Karpas-422 (cell line): Measurements from ENCODE around the gene ARMH4. TPM values are rescaled to one million over a fixed set of nuclear protein-coding genes. Genes with fewer than 3 reads are reported as not detected.

ENCODE experiments used
- DNase-seq: peaks from one replicate; pipeline ENCODE4 v3.0.0-alpha.2; 2015
- H2AFZ ChIP-seq: fragments of 200-600 bp; sonication (generic); 2 replicates; pipeline ENCODE4 v1.6.1; 2014; ENCODE audit warnings: antibody characterized with exemption, low read length, mixed read lengths
- H3K27ac ChIP-seq: fragments of 200-600 bp; sonication (generic); 2 replicates; pipeline ENCODE4 v1.5.1; 2014; ENCODE audit warnings: mild to moderate bottlenecking, low read length, moderate library complexity
- H3K27me3 ChIP-seq: fragments of 200-600 bp; sonication (generic); 2 replicates; pipeline ENCODE4 v1.6.1; 2014; ENCODE audit warnings: low read length, mixed read lengths
- H3K36me3 ChIP-seq: fragments of 200-600 bp; sonication (generic); 2 replicates; pipeline ENCODE4 v1.6.1; 2014; ENCODE audit warnings: low read length, mixed read lengths; ENCODE audit not compliant: insufficient read depth
- H3K4me1 ChIP-seq: fragments of 200-600 bp; sonication (generic); 2 replicates; pipeline ENCODE4 v1.6.1; 2014; ENCODE audit warnings: mild to moderate bottlenecking, low read length, mixed read lengths
- H3K4me2 ChIP-seq: fragments of 200-600 bp; sonication (generic); 2 replicates; pipeline ENCODE4 v1.6.1; 2014; ENCODE audit warnings: low read length, low read depth, mild to moderate bottlenecking; ENCODE audit not compliant: poor library complexity, severe bottlenecking
- H3K4me3 ChIP-seq: fragments of 200-600 bp; sonication (generic); 2 replicates; pipeline ENCODE4 v1.5.1; 2014; ENCODE audit warnings: mild to moderate bottlenecking, antibody characterized with exemption, low read length, mixed read lengths
- H3K79me2 ChIP-seq: fragments of 200-600 bp; sonication (generic); 2 replicates; pipeline ENCODE4 v1.6.1; 2014; ENCODE audit warnings: mild to moderate bottlenecking, low read length, mixed read lengths
- H3K9ac ChIP-seq: fragments of 200-600 bp; sonication (generic); 2 replicates; pipeline ENCODE4 v1.6.0; 2014; ENCODE audit warnings: low read length
- H3K9me2 ChIP-seq: fragments of 200-600 bp; sonication (generic), shearing (Covaris generic); replicated peaks from 2 replicates; pipeline ENCODE4 v1.6.0; 2014; ENCODE audit warnings: mild to moderate bottlenecking, low read length, moderate library complexity; ENCODE audit not compliant: insufficient read depth
- H3K9me3 ChIP-seq: fragments of 300-700, 200-600 bp; sonication (generic); 2 replicates; pipeline ENCODE4 v1.6.1; 2014; ENCODE audit warnings: low read length, mixed read lengths
- H4K20me1 ChIP-seq: fragments of 200-600 bp; sonication (generic); 2 replicates; pipeline ENCODE4 v1.6.1; 2014; ENCODE audit warnings: mild to moderate bottlenecking, antibody characterized with exemption, low read length, low read depth; ENCODE audit not compliant: insufficient read depth
- total RNA-seq: library from RNA; depleted of rRNA; stranded (reverse); fragments of >200 nt; shearing (Covaris generic); gene quantifications from 2 replicates; pipeline ENCODE4 v1.2.3, GENCODE V29; 2014; ENCODE audit warnings: low replicate concordance

Gene ARMH4
- total RNA-seq, 1 experiment from 2014 or later: 0.75 TPM

DNA sequence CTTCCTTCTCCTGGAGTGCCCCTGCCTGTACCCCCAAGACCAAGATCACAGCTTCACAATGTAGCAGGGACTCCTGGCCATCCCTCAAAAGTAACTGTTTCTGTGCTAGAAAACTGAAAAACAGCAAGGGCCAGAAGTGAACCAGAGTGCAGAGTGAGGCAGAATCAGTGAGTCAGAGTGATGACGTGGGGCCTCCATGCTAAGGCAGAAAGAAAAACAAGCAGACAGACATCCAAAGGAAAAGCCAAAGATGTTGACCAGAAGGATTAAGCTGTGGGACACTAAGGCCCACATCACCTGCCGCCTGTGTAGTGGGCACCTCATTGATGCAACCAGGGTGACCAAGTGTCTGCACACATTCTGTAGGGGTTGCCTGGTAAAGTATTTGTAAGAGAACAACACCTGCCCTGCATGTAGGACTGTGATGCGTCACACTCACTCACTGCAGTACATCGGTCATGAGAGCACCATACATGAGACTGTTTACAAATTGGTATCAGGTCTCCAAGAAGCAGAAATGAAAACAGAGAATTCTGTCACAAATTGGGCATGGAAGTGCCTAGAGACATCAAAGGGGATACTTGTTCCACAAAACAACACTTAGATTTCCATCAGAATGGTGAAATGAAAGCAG is 51.2 kb downstream of the ARMH4 start:
- Histone ChIP-seq H3K9me3 (no peaks in the 10 kb centered on the region), H3K4me3 (no peak overlapping the region), H3K79me2 (no peaks in the 10 kb centered on the region), H3K9ac (no peak overlapping the region), H2AFZ (no peak overlapping the region), H4K20me1 (no peaks in the 10 kb centered on the region), H3K36me3 (no peaks in the 10 kb centered on the region), H3K9me2 (no peaks in the 10 kb centered on the region), H3K4me1 (no peaks in the 10 kb centered on the region), H3K27me3 (no peaks in the 10 kb centered on the region), H3K4me2 (no peak overlapping the region), H3K27ac (no peak overlapping the region)
- DNase-seq: no peak

DNA sequence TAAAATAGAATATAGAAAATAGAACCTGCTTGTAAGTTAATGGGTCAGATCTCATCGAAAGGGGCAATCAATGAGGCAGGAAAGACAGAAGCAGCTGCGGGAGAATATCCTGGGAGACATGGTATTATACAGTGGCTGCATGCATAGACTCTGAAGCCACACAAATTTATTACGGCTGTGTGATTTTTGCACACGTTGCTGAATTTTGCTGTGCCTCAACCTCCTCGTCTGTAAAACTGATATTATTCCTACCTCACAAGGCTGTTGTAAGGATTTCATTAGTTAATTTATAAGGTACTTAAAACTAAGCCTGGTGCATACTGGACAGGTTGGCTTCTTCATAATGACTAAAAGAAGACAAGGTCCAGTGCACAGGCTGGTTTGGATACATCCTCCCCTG is 52.3 kb downstream of the ARMH4 start:
- no peak overlapping the region for H3K4me2 ChIP-seq
- H3K36me3 ChIP-seq: no peaks in the 10 kb centered on the region
- no peaks in the 10 kb centered on the region for H3K79me2 ChIP-seq
- no peak overlapping the region for H3K4me3 ChIP-seq
- DNase-seq: no peak
- H3K27ac ChIP-seq: no peak overlapping the region
- no peaks in the 10 kb centered on the region for H3K9me3 ChIP-seq
- H3K9me2 ChIP-seq: no peaks in the 10 kb centered on the region
- no peaks in the 10 kb centered on the region for H4K20me1 ChIP-seq
- H3K4me1 ChIP-seq: no peaks in the 10 kb centered on the region
- no peak overlapping the region for H2AFZ ChIP-seq
- no peak overlapping the region for H3K9ac ChIP-seq
- no peaks in the 10 kb centered on the region for H3K27me3 ChIP-seq

DNA sequence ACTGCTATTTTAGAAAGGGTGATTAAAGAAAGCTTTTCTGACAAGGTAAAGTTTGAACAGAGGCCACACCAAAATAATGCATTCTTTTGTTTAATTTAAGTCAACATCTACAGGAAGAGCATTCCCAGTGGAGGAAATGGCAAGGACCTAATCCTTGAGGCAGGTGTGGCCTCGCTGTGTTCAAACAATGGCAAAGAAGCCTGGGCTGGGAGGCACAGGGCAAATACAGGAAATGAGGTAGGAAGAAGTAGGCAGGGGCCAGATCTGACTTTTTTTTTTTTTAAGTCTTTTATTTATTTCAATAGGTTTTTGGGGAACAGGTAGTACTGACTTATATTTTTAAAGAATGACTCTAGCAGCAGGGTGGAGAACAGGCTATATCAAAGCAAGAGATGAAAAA is 53.5 kb downstream of the ARMH4 start:
- H2AFZ ChIP-seq: no peak overlapping the region
- no peaks in the 10 kb centered on the region for H3K79me2 ChIP-seq
- H3K9ac ChIP-seq: no peak overlapping the region
- no peaks in the 10 kb centered on the region for H3K9me2 ChIP-seq
- H3K4me3 ChIP-seq: no peak overlapping the region
- no peaks in the 10 kb centered on the region for H3K27me3 ChIP-seq
- H3K4me1 ChIP-seq: no peaks in the 10 kb centered on the region
- no peaks in the 10 kb centered on the region for H3K36me3 ChIP-seq
- no peaks in the 10 kb centered on the region for H4K20me1 ChIP-seq
- H3K9me3 ChIP-seq: no peaks in the 10 kb centered on the region
- no peak for DNase-seq
- H3K27ac ChIP-seq: no peak overlapping the region
- no peak overlapping the region for H3K4me2 ChIP-seq

DNA sequence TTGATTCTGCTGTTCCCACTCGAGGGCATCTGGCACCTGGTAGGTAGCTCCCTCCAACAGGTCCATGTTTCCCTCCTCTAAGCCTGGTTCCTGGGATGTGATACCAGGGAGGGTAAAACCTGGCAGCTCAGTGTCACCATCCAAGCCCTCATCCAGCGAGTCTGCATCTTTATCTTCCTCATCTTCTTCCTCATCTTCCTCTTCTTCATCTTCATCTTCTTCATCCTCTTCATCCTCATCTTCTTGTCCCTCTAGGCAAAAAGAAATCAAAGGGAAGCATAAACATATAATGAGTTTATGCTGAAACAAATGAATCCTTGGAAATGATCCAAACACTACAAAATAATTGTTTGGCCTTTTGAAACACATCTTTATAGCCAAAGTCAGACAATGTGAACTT is 55.3 kb downstream of the ARMH4 start:
- Histone ChIP-seq H2AFZ (no peak overlapping the region), H3K4me3 (no peak overlapping the region), H3K4me1 (no peaks in the 10 kb centered on the region), H4K20me1 (no peaks in the 10 kb centered on the region), H3K4me2 (no peak overlapping the region), H3K27ac (no peak overlapping the region), H3K36me3 (no peaks in the 10 kb centered on the region), H3K79me2 (no peaks in the 10 kb centered on the region), H3K27me3 (no peaks in the 10 kb centered on the region), H3K9me3 (no peaks in the 10 kb centered on the region), H3K9me2 (no peaks in the 10 kb centered on the region), H3K9ac (no peak overlapping the region)
- DNase-seq: no peak

DNA sequence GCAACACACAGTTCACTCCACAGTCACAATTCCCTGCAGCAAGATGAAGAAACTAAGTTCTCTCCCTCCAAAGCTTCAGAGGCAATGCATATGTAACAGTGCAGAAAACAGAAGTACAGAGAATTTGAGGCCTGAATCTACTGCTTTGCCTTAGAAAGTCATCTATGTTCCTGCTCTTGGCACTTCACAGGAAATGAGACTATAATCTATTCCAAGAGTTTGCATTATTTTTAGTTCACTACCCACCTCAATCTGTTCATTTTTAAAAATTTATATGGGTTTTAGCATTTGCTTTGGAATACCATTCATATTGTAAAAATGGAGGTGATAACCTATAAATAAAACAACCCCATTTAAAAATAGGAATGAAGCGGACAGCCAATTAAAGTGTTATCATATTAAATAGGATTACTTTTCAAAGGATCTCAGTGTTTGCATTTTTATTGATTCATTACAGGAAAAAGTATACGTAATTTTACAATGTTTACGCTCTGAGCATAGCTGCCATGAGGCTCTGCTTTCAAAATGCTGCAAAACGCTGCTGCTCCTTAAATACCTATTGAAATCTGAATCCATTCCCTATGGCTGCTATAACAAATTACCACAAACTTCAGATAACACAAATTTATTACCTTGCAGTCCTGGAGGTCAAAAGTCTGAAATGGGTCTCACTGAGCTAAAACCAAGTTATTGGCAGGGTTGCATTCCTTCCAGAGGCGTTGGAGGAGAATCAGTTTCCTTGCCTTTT is 60.0 kb downstream of the ARMH4 start:
- no peaks in the 10 kb centered on the region for H3K27me3 ChIP-seq
- no peak overlapping the region for H3K27ac ChIP-seq
- no peaks in the 10 kb centered on the region for H3K36me3 ChIP-seq
- no peak for DNase-seq
- no peaks in the 10 kb centered on the region for H4K20me1 ChIP-seq
- no peaks in the 10 kb centered on the region for H3K4me1 ChIP-seq
- no peak overlapping the region for H2AFZ ChIP-seq
- H3K9me3 ChIP-seq: no peaks in the 10 kb centered on the region
- no peak overlapping the region for H3K4me2 ChIP-seq
- no peak overlapping the region for H3K9ac ChIP-seq
- no peak overlapping the region for H3K4me3 ChIP-seq
- H3K79me2 ChIP-seq: no peaks in the 10 kb centered on the region
- H3K9me2 ChIP-seq: no peaks in the 10 kb centered on the region

DNA sequence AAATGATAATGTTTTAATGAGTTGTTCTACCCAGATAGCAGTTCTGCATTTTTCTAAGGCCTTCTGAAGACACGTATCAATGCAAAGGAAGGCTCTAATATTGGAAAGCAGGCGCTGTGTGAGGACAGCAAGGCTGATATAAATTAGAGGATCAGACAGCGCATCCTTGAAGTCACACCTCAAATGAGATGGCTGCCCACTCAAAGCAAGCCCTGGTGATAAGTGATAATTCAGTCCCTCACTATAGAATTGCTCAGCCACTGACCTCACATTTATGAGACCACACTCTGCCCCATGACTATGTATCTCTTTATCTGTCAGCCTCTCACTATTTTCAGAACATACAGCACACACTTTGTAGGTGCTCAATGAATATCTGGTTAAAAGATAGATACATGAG is 62.4 kb downstream of the ARMH4 start:
- H3K4me2 ChIP-seq: no peak overlapping the region
- no peaks in the 10 kb centered on the region for H3K27me3 ChIP-seq
- no peaks in the 10 kb centered on the region for H3K9me3 ChIP-seq
- no peaks in the 10 kb centered on the region for H4K20me1 ChIP-seq
- H2AFZ ChIP-seq: no peak overlapping the region
- no peak overlapping the region for H3K4me3 ChIP-seq
- H3K9ac ChIP-seq: no peak overlapping the region
- H3K79me2 ChIP-seq: no peaks in the 10 kb centered on the region
- no peak overlapping the region for H3K27ac ChIP-seq
- no peak for DNase-seq
- no peaks in the 10 kb centered on the region for H3K36me3 ChIP-seq
- no peaks in the 10 kb centered on the region for H3K9me2 ChIP-seq
- no peaks in the 10 kb centered on the region for H3K4me1 ChIP-seq

DNA sequence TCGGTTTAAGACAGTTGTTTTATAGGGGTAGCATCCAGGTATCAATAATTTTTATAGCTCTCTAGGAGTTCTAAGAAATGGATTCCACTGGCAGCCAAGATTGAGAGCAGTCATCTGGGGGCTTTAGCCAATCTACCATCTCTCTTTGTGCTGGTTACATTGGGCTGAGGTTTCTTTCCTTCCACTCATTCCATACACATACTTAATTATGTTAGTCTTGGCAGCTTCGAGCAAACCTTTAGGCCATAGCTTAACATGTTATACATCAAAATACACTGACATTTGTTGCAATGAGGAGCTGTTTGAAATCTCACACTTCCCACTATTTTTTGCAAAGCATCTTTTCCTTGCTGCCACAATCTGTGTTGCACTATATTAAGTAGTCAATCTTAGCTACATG is 63.1 kb downstream of the ARMH4 start:
- no peak for DNase-seq
- no peaks in the 10 kb centered on the region for H3K36me3 ChIP-seq
- no peak overlapping the region for H3K4me2 ChIP-seq
- no peaks in the 10 kb centered on the region for H3K27me3 ChIP-seq
- no peaks in the 10 kb centered on the region for H3K4me1 ChIP-seq
- H3K9me2 ChIP-seq: no peaks in the 10 kb centered on the region
- no peaks in the 10 kb centered on the region for H3K79me2 ChIP-seq
- H3K27ac ChIP-seq: no peak overlapping the region
- H3K9me3 ChIP-seq: no peaks in the 10 kb centered on the region
- H4K20me1 ChIP-seq: no peaks in the 10 kb centered on the region
- H2AFZ ChIP-seq: no peak overlapping the region
- H3K9ac ChIP-seq: no peak overlapping the region
- H3K4me3 ChIP-seq: no peak overlapping the region

DNA sequence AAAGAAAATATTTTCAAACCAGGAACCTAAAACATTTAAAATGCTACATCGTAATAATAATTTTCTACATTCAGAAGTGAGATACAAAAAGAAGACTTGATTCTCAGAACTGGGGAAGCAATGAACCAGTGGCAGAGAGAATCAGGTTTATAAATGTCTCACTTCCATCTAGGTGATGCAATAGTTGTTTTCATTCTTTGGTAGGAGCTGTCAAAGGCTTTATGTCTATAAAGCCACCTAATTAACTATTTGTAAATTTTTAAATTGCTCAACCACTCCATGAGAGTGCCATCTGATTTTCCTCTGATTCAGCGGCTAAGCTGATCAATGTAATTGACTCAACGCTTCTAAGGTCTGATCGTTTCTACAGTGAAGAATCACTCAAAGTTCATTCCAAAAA is 66.1 kb downstream of the ARMH4 start:
- no peaks in the 10 kb centered on the region for H4K20me1 ChIP-seq
- no peak for DNase-seq
- H3K27me3 ChIP-seq: no peaks in the 10 kb centered on the region
- H3K4me2 ChIP-seq: no peak overlapping the region
- no peaks in the 10 kb centered on the region for H3K9me3 ChIP-seq
- no peaks in the 10 kb centered on the region for H3K36me3 ChIP-seq
- no peak overlapping the region for H3K27ac ChIP-seq
- H3K4me3 ChIP-seq: no peak overlapping the region
- no peak overlapping the region for H3K9ac ChIP-seq
- no peaks in the 10 kb centered on the region for H3K9me2 ChIP-seq
- no peak overlapping the region for H2AFZ ChIP-seq
- no peaks in the 10 kb centered on the region for H3K79me2 ChIP-seq
- H3K4me1 ChIP-seq: no peaks in the 10 kb centered on the region
